SU-DHL-6 (cell line): ENCODE results near the gene PHKA2.

Source experiments
- CTCF ChIP-seq: fragments of 200-600 bp; sonication (generic); IDR thresholded peaks from one replicate; pipeline ENCODE4 v1.5.1; 2017; ENCODE audit warnings: antibody characterized with exemption, mild to moderate bottlenecking, low read length, moderate library complexity; ENCODE audit not compliant: insufficient read depth, poor library complexity, severe bottlenecking
- EZH2phosphoT487 ChIP-seq: fragments of 200-600 bp; sonication (generic), shearing (Covaris generic); conservative IDR thresholded peaks from 2 replicates; pipeline ENCODE4 v1.6.1; 2018; ENCODE audit warnings: mild to moderate bottlenecking, antibody characterized with exemption, low read length, moderate library complexity, mixed read lengths

GRCh38 chrX:18864390-18864920 is 119.5 kb downstream of the PHKA2 start:
- TF ChIP-seq CTCF (no peak), EZH2phosphoT487 (no peak)
